Activated gamma-delta T cell (primary cell): ENCODE measurements around the gene PROSER3.

Experiments used
- DNase-seq: peaks from one replicate; lab custom pipeline; 2025; lab: John Stamatoyannopoulos, UW

The PROSER3 gene

DNA sequence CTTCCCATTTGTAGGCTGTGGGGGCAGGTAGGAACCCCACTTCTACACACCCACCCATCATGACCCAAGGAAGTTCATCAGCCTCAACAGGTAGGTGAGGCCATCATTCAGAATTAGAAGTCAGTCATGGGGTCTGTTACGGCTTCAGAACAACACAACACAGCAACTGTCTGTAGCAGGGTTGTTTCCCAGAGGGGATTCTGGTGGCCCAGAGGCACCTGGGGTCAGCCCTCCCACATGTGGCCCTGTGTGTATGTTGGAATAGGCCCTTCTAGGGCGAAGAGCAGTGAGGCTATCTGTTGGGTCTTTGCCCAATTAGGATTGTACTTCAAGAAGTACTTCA is 19.1 kb upstream of the PROSER3 start:
- DNase-seq: no peak

DNA sequence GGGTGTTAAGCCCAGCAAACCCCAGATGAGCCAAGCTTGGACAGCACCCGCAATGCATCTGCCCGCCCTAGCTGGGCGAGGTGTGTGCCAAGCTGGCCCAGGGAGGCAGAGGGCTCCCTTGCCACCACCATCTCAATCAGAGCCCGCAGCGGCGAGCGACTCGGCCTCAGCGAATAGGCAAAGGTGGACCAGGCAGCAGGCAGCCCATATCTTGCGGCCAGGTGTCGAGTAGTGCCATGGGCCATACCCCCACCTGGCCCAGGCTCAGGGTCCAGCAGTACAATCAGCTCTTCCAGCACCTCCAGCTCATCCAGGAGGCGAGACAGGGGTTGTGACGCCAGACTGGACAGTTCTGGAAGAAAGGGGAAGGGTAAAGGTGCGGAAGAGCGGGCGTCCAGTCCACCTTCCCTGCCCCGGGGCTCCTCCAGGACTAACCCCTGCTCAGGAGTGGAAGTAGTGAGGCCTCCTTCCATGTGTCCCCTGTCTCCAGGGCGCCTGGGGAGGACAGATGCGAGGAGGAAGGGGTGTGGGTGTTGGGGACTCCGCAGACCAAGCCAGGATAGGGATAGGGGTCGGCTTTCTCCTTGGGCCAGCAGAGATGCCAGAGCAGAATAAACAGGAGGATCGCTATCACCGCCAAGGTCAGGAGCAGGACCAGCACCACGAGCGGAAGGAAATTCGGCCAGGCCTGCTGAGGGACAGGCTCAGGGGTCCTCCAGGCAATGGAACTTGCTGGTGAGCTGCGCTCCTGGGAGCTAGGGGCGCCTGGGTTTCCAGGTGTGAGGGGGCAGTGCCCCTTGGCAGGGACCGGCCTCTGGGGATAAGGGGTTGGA is 18.5 kb upstream of the PROSER3 start:
- DNase-seq: no peak

DNA sequence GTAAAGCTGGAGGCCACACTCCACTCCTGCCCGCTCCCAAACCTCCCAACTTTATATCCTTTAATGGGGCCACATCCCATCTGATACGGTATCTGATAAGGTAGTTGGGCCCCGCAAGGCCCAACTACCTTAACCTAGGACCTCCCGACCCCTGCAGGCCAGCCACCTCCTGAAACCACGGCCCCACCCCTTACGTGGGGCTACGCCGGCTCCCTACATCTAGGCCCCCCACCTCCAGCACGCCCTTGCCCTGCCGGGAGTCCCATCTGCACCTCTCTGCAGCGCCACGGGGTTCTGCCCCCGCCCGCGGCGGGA is 17.9 kb upstream of the PROSER3 start:
- DNase-seq: no peak

DNA sequence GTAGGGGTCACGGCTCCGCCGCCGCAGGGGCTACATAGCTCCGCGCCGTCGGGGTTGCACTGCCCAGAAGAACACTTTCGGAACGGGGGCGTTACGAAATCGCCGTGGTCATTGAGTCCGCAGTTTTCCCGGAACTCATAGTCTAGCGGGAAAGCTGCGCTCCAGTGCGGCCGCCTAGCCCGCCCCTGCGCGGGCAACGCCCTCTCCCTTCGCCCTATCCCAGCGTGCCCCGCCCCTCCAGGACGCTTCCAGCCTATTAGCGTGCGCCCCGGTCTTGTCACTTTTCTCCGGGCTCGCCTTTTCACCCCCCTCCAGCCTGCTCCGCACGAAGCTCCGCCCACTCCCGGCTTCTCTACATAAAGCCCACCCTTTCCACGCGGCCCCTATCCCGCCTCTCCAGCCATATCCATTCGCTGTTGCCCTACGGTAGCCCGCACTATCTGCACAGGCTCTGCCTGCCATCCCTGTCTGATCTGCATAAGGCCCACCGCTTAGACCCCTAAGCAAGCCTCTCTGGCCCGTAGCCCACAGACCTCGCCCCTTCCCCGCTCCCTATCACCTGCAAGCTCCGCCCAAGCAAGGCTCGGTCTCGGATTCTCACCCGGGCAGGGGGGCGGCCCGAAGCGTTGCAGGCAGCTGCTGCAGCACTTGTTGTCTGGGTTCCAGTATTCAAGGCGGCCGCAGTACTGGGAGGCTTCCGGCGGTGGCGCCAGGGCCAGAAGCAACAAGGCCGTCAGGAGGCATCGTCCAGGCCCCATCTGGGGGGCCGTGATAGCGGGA is 17.4 kb upstream of the PROSER3 start:
- DNase-seq: peak; percentile 82

DNA sequence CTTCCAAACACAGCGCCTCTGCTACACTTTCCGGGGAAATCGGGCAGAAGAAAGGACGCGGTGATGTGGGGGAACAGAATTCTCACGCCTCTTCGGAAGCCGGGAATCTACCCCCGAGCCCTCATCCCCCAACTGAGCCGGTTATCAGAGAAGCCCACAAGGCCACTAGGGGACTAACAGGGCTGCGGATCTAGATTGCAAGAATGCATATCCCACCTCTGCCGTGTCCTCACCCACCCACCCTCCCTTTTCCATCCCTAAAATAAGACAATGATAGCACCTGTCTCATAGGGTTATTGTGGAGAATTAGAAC is 16.8 kb upstream of the PROSER3 start:
- no peak for DNase-seq

DNA sequence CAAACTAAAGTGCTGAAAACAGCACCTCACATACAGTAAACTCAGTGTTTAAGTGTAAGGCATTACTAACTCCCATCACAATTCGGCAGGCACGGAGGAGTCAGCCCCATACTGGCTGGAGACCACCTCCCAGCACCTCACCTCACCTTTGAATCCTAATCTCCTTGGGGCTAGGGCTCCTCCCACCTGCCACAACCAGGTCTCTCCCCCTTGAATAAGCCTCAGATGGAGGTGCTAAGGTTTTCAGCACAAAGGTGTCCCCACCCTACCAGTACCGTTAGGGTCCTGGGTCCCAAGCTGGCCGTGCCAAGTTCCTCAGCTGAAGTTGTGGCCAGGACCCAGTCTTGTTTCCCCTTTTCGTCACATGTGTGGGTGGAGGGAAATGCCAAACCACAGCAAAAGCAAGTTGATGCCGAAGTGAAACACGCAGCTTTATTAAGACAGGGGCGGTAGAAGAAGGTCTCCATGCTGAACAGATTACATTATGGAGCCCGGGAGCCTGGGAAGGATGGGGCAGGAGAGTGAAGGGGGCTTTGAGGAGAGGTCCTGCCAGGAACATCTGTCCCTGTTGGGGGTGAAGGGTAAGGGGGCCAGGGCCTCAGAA is 15.8 kb upstream of the PROSER3 start, which contains the start of gene IGFLR1:
IGFLR1 (minus strand) TSS at position 332 of the 604 bp plus-strand sequence. CDS start 1,272 bp downstream, outside the sequence.
- no peak for DNase-seq

DNA sequence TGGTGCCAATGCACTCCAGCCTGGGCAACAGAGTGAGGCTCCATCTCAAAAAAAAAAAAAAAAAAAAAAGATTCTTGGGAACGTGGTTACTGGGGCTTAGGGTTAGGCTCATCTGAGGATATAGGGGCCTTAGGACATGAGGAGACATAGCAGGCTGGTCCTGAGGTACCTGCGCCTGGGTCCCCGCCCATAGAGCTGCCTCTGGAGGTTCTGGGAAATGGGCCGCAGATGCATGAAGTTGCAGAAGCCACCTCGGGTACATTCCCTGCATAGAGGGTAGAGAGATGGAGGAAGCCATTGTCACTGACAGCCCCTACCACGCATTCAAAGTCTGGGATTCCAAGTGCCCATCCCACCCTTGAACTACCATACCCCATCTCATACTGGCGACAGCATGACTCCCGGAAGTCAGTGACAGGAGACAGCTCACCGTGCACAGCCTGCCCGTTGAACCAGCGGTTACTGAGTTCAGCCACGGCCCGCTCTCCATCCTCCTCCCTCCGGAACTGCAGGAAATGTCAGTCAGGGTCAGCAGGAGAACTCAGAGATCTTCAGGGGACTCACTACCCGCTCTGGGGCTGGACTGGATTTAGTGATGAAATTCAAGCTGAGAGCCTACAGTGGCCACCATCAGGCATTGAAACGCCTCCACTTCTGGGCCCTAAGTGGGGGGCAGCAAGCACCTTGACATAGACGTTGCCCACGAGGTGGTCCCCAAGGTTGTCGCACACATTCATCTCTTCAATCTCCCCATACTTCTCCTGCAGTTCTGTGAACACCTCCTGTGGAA is 14.1 kb upstream of the PROSER3 start:
- no peak for DNase-seq

DNA sequence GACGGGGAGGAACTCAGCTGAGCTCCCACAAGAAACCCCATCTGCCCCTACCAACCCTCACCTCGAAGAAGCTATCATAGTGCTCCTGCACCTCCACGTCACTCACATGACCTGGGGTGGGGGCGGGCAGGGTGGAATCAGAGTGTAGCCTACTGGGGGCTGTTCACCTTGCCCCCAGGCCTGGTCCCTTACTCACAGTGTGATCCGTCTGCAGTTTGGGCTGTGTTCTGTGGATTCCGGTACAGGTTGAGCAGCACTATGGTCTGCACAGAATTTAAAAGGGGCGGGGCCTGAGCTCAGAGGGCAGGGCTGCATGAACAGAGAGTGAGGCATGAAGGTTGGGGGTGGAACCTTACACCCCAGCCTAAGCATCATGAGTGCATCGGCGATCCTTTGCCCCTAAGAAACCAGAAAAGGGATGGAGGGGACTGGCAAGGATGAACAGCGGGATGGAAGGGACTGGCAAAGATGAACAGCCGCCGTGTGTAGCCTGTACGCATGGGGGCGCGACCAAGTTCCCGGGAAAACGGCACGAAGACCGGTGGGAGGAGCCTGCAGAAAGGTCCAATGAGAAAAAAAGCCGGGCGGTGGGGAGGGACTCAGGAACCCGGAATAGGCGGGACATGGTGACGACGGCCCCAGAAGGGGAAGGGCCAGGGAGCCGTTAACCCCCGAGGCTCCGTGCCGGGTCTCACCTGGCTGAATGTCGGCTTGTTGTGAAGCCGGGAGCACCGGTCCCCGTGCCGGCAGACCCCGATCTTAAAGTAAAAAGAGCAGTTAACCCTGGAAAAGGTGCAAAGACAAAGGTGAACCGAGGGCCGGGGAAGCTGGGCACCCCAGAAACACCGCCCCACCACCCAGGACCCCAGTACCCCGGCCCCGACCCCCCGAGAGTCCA is 13.3 kb upstream of the PROSER3 start:
- DNase-seq: peak; percentile 63

DNA sequence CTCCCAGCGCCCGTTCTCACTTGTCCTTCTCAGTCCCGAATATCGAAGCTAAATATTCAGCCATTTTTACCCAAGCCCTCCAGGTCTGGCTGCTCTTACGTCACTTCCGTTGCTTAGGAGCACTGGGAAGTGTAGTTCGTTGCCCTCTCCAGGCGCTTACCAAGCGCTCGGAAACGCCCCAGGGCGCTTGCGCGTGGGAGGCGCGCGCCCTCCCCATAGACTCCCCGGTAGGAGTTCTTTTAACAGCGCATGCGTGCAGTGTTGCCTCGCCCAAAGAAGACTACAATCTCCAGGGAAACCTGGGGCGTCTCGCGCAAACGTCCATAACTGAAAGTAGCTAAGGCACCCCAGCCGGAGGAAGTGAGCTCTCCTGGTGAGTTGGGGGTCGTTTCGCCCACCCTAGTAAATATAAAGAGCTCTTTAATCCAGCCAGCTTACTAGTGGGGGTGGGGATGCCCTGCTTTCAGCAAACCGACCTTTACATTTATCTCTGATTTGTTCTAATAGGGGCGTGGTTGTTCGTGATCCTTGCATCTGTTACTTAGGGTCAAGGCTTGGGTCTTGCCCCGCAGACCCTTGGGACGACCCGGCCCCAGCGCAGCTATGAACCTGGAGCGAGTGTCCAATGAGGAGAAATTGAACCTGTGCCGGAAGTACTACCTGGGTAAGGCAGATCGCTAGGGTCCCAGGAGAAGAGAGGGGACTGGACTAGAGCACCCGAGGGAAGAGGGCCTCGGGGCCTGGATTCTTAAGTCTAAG is 12.5 kb upstream of the PROSER3 start, which contains the start of the genes PSENEN and U2AF1L4:
PSENEN (plus strand) TSS at position 324 of the 759 bp plus-strand sequence; CDS start at position 604, 280 bp downstream.
U2AF1L4 (minus strand) TSS at position 91 of the 759 bp plus-strand sequence; CDS start at position 64, 27 bp downstream.
- peak; percentile 94 for DNase-seq

DNA sequence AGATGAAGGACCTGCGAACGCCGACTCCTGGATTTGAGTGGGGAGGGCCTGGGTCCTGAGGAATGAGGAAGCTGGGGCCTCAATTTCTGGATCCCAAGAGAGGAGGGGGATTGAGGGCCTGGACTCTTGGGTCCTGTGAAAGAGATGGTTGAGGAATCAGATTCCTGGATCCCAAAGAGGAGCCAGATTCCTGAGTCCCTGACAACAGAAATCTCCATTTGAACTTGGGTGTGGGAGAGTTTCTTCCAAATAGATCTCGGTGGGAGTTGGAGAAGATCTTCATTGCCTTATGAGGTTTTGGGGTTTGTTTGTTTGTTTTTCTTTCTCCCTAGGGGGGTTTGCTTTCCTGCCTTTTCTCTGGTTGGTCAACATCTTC is 11.9 kb upstream of the PROSER3 start:
- no peak for DNase-seq

DNA sequence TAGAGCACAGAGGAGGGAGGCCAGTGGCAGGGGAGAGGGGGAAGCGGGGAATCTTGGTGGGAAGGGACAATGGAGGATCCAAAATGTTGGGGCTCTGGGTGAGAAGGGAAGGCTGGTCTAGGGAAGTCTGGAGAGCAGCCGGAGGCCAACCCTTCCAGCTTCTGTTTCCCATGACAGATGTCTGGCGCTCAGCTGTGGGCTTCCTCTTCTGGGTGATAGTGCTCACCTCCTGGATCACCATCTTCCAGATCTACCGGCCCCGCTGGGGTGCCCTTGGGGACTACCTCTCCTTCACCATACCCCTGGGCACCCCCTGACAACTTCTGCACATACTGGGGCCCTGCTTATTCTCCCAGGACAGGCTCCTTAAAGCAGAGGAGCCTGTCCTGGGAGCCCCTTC is 11.4 kb upstream of the PROSER3 start:
- DNase-seq: no peak

DNA sequence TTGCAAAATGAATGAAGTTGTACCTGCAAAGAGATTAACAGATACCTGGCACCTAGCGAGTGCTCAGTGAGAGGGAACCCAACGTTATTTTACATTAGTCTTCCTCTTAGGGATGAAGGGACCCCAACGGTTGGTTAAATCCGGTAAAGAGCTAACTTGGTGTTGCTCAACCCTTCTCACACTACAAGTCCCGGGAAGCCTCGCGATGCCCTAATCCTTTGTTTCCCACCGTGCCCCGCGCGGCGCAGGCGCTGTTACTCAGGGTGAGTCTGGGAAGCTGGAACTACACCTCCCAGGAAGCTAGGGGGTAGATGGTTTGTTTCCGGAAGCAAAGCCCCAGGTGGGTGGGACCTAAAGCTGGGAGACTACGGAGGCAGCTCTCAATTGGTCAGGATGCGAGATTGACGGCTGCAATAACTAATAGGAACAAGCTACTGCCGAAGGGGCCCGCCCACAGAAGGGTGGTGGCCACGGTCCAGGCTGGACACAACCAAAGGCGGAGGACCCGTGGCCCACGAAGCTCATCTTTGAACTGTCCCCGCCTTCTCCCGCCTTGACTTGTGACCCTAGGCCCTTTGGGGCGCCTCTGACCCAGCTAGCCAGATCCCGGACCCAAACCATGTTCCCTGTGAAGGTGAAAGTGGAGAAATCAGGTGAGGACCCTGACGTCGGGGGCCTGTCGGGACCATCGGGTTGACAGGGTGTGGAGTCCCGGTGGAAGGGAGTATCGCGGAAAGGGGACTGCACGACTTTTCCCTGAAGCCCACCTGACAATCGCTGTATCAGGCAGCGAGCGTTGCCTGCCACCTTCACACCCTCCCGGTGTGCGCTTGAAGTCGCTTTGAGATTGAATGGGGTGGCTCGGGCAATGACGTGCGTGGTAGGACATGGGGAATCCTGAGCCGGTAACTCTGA is 9.6 kb upstream of the PROSER3 start, which contains the start of gene LIN37:
LIN37 (plus strand) TSS at position 471 of the 915 bp plus-strand sequence; CDS start at position 620, 149 bp downstream.
- DNase-seq: peak; percentile 99

DNA sequence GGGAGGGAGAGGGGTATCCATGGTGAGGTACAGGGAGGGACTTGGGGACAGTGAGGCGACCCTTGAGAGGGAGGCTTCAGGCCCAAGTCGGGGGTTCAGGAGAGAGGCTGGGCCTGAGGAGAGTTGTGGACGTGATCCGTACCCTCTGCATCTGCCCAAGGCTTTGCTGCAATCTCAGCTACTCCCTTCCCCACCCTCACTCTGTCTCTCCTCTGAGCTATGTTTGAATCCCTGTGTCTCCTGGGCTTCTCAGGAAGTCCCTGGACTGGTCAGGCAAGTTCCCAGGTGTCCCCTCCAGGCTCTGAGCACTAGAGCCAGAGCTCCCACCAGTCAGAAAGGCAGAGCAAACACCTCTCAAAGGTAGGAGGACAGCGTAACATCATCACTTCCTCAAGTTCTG is 7.8 kb upstream of the PROSER3 start:
- DNase-seq: no peak

DNA sequence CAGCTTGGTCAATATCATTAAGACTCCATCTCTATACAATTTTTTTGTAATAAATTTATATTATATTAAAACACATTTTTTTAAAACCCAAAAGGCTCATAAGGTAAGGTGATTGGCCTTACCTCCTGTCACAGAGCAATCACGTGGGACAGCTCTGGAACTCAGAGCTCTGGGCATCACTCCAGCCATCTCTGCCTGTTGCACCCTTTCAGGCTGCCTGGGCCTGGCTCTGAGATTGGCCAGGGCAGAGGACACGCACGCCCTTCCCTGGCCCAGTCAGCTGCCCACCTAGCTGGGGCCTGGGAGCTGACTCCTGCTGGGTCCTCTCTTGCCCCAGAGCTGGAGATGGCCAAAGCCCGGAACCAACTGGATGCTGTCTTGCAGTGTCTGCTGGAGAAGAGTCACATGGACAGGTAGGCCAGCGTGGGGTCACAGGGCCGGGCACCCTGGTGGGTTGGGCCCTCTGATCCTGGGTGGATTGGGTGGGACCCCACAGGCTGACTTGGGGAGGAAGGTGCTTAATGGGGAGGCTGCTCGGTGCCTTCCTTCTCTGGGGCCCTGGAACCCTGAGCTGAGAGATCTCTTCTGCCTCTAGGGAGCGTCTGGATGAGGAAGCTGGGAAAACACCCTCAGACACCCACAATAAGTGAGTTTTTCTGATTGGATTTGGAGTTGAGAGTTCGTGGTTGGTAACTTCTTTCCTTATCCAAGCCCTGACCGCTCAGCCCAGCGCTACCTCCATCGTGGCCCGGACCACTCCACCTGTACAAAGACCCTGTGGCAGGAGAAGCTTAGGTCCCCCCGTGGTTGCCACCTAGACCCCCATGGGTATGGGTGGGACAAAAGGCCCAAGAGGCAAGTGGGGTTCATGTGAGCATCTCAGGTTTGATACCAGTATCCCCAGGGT is 5.9 kb upstream of the PROSER3 start:
- DNase-seq: no peak

DNA sequence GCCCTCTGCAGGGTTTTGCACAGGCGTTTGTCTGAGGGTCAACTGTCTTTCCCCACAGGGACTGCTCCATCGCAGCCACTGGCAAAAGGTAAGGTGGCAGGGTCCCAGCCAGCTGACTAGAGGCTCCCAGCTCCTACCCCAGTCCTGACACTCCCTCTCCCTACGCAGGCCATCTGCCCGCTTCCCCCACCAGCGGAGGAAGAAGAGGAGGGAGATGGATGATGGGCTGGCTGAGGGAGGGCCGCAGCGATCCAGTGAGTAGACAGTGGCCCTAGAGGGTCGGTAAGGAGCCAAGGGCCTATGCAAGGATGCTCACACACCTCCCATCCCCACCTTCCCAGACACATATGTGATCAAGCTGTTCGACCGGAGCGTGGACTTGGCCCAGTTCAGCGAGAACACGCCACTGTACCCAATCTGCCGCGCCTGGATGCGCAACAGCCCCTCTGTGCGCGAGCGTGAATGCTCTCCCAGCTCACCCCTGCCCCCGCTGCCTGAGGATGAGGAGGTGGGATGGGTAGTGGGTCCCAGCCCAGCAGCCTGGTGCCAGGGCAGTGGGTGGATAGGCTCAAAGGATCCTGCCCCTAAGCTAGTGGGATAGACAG is 5.1 kb upstream of the PROSER3 start:
- DNase-seq: no peak

DNA sequence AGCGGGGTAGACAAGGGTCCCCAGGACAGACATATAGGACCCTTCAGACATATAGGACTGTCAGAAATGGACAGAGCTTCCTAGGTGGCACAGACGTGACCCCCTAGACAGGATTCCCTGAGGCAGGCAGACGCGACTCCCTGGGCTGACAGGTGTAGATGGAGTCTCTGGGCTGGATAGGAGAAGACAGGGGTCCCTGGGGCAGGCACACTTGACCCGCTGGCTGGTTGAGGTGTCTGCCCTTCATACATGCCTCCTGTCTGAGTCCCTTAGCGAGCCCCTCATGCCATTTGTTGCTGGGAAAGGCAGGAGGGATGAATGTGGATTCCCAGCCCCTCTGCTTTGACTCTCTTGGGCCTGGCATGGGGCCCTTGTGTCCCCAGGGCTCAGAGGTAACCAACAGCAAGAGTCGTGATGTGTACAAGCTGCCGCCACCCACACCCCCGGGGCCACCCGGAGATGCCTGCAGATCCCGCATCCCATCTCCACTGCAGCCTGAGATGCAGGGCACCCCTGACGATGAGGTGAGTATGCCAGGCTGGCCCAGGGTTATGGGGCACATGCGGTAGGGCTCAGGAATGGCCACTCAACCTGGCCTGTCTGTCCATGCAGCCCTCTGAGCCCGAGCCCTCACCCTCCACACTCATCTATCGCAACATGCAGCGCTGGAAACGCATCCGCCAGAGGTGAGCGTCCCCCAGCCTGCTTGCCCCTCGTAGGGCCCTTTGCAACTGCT is 4.2 kb upstream of the PROSER3 start:
- no peak for DNase-seq
